Gastrocnemius medialis (tissue), 4 donors: ENCODE measurements around the gene MARCHF11. TPM values are rescaled to one million over a fixed set of nuclear protein-coding genes. Genes with fewer than 3 reads are reported as not detected.

ENCODE experiments used
- ATAC-seq, 2 donors: fragments of 150-250 bp; one replicate each; pipeline ENCODE4 v1.9.1; 2016
- DNase-seq, 2 donors: peaks; one replicate each; pipeline ENCODE4 v3.0.0-alpha.2; 2019
- H3K27ac ChIP-seq, 4 donors: fragments of 200-600 bp; sonication (generic); 1 replicate in 1 of 4; 2 replicates in 3 of 4; pipeline ENCODE4 v1.5.1; 2016 to 2018; ENCODE audit warnings: mild to moderate bottlenecking in 2 of 4, moderate library complexity in 1 of 4
- H3K27me3 ChIP-seq, 3 donors: fragments of 200-600 bp; sonication (generic) in 2 of 3; 1 replicate in 1 of 3; 2 replicates in 2 of 3; pipeline versions ENCODE4 v1.5.1 to v1.6.0; 2016 to 2019; ENCODE audit warnings: mild to moderate bottlenecking in 1 of 3, moderate library complexity in 1 of 3
- H3K36me3 ChIP-seq, 2 donors: fragments of 200-600 bp; sonication (generic) in 1 of 2; one replicate each; pipeline ENCODE4 v1.5.1; 2017 to 2018
- H3K4me1 ChIP-seq, 2 donors: fragments of 200-600 bp; sonication (generic) in 1 of 2; one replicate each; pipeline ENCODE4 v1.5.1; 2016 to 2017; ENCODE audit warnings: mild to moderate bottlenecking in 2 of 2
- H3K4me3 ChIP-seq, 4 donors: fragments of 200-600 bp; sonication (generic) in 3 of 4; 1 replicate in 1 of 4; 2 replicates in 3 of 4; pipeline ENCODE4 v1.5.1; 2016 to 2019; ENCODE audit warnings: mild to moderate bottlenecking in 2 of 4
- H3K9me3 ChIP-seq, 3 donors: fragments of 200-600 bp; sonication (generic) in 2 of 3; 1 replicate in 1 of 3; 2 replicates in 2 of 3; pipeline ENCODE4 v1.5.1; 2016 to 2019
- POLR2A ChIP-seq, 2 donors: fragments of 450-650 bp; IDR thresholded peaks; one replicate each; pipeline ENCODE4 v1.6.1; 2017; ENCODE audit warnings: antibody characterized with exemption in 2 of 2, mild to moderate bottlenecking in 2 of 2, moderate library complexity in 2 of 2
- in situ Hi-C, 4 donors: fragments of 200-750 bp; cut with MboI; loops; one replicate each; pipeline versions ENCODE4 v1.15.0 to v1.8.0; 2017; ENCODE audit warnings: low sequenced_read_pairs in 4 of 4
- intact Hi-C: fragments of 100-400 bp; cut with DNase I; formaldehyde crosslinking; loops from one replicate; pipeline ENCODE4 v1.15.1; 2023; ENCODE audit warnings: low total_unique reads
- total RNA-seq, 4 donors: library from RNA; depleted of rRNA; stranded (reverse); fragments of >200 nt; gene quantifications; one replicate each; pipeline versions ENCODE4 v1.1.0 to v1.2.3, GENCODE V29; 2016
- TF ChIP-seq, protein P1 (sequence below), 5 experiments: fragments of 450-650 bp in 3 of 5; fragments of 200-600 bp in 2 of 5; sonication (generic) in 2 of 5; IDR thresholded peaks in 4 of 5; conservative IDR thresholded peaks in 1 of 5; 1 replicate in 4 of 5; 2 replicates in 1 of 5; pipeline ENCODE4 v1.5.1; 2016 to 2019; ENCODE audit warnings: antibody characterized with exemption in 5 of 5, mild to moderate bottlenecking in 3 of 5, moderate library complexity in 3 of 5

MARCHF11 gene
- total RNA-seq, 4 donors from 2014 or later, result not detected

DNA sequence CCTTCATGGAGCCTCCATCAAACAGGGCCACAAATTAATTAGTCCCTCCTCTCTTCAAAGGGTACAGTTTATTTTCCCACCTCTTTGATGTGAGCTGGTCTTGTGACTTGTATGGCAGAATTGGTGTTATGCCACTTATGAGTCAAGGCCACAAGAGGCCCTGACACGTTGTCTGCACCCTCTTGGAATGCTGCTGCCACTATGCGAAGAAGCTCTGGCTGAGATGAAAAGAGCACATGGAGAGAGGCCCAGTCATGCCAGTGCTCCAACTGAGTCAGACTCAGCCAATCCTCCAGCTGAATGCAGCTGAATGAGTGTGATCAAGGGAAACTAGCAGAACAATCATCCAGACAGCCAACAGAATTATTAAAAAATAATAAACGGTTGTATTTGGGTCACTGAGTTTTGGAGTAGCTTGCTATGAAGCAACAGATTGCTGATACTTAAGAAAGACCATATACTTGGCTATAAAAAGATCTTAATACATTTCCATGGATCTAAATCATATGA lies 128.3 kb downstream of the MARCHF11 start:
- Histone ChIP-seq H3K36me3 (no peaks in the 10 kb centered on the region), H3K4me1 (no peaks in the 10 kb centered on the region), H3K9me3 (no peaks in the 10 kb centered on the region), H3K4me3 (no peak overlapping the region), H3K27ac (no peak overlapping the region), H3K27me3 (no peaks in the 10 kb centered on the region)
- DNase-seq, result no peak
- TF ChIP-seq POLR2A (IDR thresholded peaks at IDR 0.05), result no peak
- TF ChIP-seq, protein P1, sequence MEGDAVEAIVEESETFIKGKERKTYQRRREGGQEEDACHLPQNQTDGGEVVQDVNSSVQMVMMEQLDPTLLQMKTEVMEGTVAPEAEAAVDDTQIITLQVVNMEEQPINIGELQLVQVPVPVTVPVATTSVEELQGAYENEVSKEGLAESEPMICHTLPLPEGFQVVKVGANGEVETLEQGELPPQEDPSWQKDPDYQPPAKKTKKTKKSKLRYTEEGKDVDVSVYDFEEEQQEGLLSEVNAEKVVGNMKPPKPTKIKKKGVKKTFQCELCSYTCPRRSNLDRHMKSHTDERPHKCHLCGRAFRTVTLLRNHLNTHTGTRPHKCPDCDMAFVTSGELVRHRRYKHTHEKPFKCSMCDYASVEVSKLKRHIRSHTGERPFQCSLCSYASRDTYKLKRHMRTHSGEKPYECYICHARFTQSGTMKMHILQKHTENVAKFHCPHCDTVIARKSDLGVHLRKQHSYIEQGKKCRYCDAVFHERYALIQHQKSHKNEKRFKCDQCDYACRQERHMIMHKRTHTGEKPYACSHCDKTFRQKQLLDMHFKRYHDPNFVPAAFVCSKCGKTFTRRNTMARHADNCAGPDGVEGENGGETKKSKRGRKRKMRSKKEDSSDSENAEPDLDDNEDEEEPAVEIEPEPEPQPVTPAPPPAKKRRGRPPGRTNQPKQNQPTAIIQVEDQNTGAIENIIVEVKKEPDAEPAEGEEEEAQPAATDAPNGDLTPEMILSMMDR (IDR thresholded peaks at IDR 0.05 in 4 of 5, conservative IDR thresholded peaks at IDR 0.05 in 1 of 5), result no peak
- in situ Hi-C loops (no loop called here), intact Hi-C loops (no loop called here)
- ATAC-seq, result no peak

DNA sequence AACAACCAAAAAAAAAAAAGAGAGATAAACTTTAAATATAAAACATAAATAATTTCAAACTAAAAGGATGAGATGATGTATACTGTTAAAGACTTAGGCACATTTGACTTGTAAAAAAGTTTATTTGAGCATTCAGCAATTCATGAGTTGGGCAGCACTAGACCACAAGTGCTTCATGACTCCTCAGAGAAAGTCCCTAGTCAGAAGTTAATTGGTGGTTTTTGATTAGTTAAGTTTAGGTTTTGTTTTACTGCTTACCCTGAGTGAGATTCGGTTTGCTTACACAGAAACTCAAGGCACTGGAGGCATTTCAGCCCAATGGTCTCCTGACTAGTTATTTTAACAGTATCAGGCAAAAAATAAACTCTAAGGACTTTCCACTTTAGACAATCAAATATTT lies 129.2 kb downstream of the MARCHF11 start:
- Histone ChIP-seq H3K4me3 (no peak overlapping the region), H3K27ac (no peak overlapping the region), H3K36me3 (no peaks in the 10 kb centered on the region), H3K27me3 (no peaks in the 10 kb centered on the region), H3K4me1 (no peaks in the 10 kb centered on the region), H3K9me3 (no peaks in the 10 kb centered on the region)
- TF ChIP-seq, protein P1 (IDR thresholded peaks at IDR 0.05 in 4 of 5, conservative IDR thresholded peaks at IDR 0.05 in 1 of 5), result no peak
- no peak for TF ChIP-seq POLR2A (IDR thresholded peaks at IDR 0.05)
- DNase-seq (no peak), ATAC-seq (no peak)
- in situ Hi-C loops, result no loop called here
- intact Hi-C loops, result no loop called here

- Histone ChIP-seq H3K9me3 (no peaks in the 10 kb centered on the region), H3K27me3 (no peaks in the 10 kb centered on the region), H3K4me3 (no peak overlapping the region), H3K4me1 (no peaks in the 10 kb centered on the region), H3K27ac (no peak overlapping the region), H3K36me3 (no peaks in the 10 kb centered on the region)
- ATAC-seq (no peak), DNase-seq (no peak)
- in situ Hi-C loops (no loop called here), intact Hi-C loops (no loop called here)
- TF ChIP-seq, protein P1 (IDR thresholded peaks at IDR 0.05 in 4 of 5, conservative IDR thresholded peaks at IDR 0.05 in 1 of 5), result no peak
- no peak for TF ChIP-seq POLR2A (IDR thresholded peaks at IDR 0.05)
Measured at GRCh38 chr5:16049761-16050160, 129.8 kb downstream of the MARCHF11 start.

GRCh38 chr5:16048132-16048531 lies 131.5 kb downstream of the MARCHF11 start:
- Histone ChIP-seq H3K4me1 (no peaks in the 10 kb centered on the region), H3K27ac (no peak overlapping the region), H3K36me3 (no peaks in the 10 kb centered on the region), H3K4me3 (no peak overlapping the region), H3K27me3 (no peaks in the 10 kb centered on the region), H3K9me3 (no peaks in the 10 kb centered on the region)
- TF ChIP-seq, protein P1 (IDR thresholded peaks at IDR 0.05 in 4 of 5, conservative IDR thresholded peaks at IDR 0.05 in 1 of 5), result no peak
- TF ChIP-seq POLR2A (IDR thresholded peaks at IDR 0.05), result no peak
- in situ Hi-C loops, result no loop called here
- intact Hi-C loops, result no loop called here
- ATAC-seq, result no peak
- DNase-seq, result no peak

GRCh38 chr5:16043349-16043965 lies 136.1 kb downstream of the MARCHF11 start:
- DNase-seq (no peak), ATAC-seq (no peak)
- TF ChIP-seq POLR2A (IDR thresholded peaks at IDR 0.05), result no peak
- TF ChIP-seq, protein P1 (IDR thresholded peaks at IDR 0.05 in 4 of 5, conservative IDR thresholded peaks at IDR 0.05 in 1 of 5), result no peak
- Histone ChIP-seq H3K4me1 (no peaks in the 10 kb centered on the region), H3K9me3 (no peaks in the 10 kb centered on the region), H3K27me3 (no peaks in the 10 kb centered on the region), H3K36me3 (no peaks in the 10 kb centered on the region), H3K4me3 (no peak overlapping the region), H3K27ac (no peak overlapping the region)
- intact Hi-C loops (no loop called here), in situ Hi-C loops (no loop called here)
